CMK (cell line): ENCODE data around the gene ABCC9.

Source experiments
- DNase-seq: peaks from one replicate; pipeline ENCODE4 v3.0.0-alpha.2; 2010; ENCODE audit warnings: low read depth

ABCC9 gene

GRCh38 chr12:21940549-21941505 lies at the start of gene ABCC9:
TSS of gene ABCC9 (minus strand) at chr12:21941426. CDS start at chr12:21936674, 4,752 bp downstream.
- no peak for DNase-seq

GRCh38 chr12:21989819-21990412 lies 48.7 kb upstream of the ABCC9 start:
- DNase-seq, result no peak

DNA sequence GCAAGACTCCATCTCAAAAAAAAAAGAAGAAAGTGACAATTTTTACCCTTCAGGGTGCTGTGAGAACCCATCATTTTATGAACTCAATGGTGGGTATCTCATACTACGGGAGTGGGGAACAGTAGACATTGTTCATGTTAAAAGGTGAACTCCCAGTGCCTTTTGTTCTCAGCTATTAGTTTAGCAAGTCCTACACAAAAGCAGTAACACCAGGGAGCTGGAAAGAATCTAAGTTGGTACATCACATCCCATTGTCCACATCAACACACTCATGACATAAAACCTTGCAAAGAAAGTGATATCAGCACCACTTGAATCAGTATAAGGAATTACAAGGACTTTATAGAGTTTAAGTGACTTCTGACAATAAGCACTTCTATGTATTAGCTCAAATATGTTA lies 47.4 kb upstream of the ABCC9 start:
- DNase-seq, result no peak

- DNase-seq, result no peak
These were observed 46.5 kb upstream of the ABCC9 start for GRCh38 chr12:21987755-21988154.

DNA sequence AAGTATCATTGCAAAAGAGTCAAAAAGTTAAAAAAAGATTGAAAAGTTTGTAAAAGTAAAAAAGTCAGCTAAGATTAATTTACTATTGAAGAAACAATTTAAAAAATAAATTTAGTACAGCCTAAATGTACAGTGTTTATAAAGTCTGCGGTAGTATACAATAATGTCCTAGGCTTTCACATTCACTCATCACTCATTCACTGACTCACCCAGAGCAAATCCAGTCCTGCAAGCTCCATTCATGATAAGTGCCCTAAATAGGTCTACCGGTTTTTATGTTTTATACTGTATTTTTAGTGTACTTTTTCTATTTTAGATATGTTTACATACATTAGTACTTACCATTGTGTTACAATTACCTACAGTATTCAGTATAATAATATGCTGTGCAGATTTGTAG lies 43.9 kb upstream of the ABCC9 start:
- no peak for DNase-seq

- DNase-seq, result no peak
These were observed 43.1 kb upstream of the ABCC9 start for GRCh38 chr12:21984375-21984774.

GRCh38 chr12:21983095-21983494 lies 41.9 kb upstream of the ABCC9 start:
- no peak for DNase-seq

DNA sequence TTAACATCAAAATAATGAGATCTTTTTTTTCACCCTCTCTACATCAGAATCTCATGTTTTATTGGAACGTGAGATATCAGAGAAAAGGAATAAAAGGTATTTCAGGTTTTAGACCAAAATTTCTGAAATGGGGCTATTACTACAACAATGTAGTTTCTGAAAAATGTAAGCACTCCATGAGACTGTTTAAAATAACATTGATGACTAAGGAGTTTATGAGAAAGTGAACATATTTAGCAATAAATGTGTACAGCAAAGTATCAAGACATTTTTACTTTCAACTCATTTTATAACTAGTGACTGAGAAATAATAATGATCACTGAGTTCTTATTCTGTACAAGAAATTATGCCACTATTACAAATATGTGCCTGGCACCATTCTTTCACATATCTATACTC lies 39.3 kb upstream of the ABCC9 start:
- no peak for DNase-seq

- DNase-seq, result no peak
These were observed 34.1 kb upstream of the ABCC9 start for GRCh38 chr12:21975293-21975692.

DNA sequence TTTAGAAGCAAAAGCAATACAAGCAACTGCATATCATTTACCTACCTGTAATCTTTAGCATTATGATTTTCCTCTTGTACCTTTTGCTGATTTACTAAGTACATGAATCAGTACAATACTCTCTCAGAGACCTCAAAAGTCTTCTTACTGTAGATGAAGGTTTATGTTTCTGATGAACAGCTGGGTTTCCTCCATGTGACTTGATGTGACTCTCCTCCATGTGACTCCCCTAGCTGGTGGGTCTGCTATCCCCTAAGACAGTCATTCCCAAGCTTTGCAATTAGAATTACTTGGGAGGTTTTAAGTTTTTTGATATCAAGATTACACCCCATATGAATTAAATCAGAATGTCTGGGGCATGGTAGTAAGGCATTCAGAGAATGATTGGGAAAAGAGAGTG lies 32.0 kb upstream of the ABCC9 start:
- DNase-seq, result no peak

- no peak for DNase-seq
These were observed 30.8 kb upstream of the ABCC9 start for GRCh38 chr12:21972055-21972454.

DNA sequence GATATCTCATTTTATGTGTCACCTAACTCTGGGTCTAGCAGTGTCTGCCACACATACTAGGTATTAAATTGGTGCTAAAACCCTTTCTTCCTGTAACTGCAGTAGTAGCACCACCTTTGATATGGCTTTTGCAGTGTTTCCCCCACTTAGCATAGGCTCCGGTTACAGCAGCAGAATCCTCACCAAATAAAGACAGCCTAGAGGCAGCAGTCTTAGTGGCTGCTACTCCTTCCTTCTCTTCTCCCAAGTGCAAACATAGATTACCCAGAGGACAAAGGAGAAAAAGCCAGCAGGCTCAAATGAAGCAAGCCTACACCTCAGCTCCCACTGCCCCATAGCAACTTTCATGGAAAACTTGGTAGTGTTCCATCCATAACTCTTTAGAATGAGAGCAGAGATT lies 30.1 kb upstream of the ABCC9 start:
- no peak for DNase-seq

DNA sequence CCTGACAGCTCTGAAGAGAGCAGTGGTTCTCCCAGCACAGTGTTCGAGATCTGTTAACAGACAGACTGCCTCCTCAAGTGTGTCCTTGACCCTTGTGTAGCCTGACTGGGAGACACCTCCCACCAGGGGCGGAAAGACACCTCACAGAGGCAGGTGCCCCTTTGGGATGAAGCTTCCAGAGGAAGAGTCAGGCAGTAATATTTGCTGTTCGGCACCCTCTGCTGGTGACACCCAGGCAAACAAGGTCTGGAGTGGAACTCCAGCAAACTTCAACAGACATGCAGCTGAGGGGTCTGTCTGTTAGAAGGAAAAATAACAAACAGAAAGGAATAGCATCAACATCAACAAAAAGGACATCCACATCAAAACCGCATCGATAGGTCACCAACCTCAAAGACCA lies 21.6 kb upstream of the ABCC9 start:
- DNase-seq, result no peak

GRCh38 chr12:21962236-21962635 lies 21.0 kb upstream of the ABCC9 start:
- DNase-seq, result no peak

- DNase-seq, result no peak
These were observed 9.4 kb upstream of the ABCC9 start for GRCh38 chr12:21950649-21951048.

DNA sequence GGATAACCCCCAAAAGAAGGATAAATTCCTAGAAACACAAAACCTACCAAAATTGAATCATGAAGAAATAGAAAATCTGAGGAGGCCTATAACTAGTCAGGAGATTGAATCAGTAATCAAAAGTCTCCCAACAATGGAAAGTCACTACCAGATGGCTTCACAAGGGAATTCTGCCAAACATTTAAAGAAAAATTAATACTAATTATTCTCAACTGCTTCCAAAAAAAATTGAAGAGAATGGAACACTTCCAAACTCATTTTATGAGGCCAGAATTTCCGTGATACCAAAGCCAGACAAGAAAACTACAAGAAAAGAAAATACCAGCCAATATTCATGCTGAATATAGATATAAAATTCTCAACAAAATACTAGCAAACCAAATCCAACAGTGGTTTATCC lies 7.8 kb upstream of the ABCC9 start:
- DNase-seq, result no peak

DNA sequence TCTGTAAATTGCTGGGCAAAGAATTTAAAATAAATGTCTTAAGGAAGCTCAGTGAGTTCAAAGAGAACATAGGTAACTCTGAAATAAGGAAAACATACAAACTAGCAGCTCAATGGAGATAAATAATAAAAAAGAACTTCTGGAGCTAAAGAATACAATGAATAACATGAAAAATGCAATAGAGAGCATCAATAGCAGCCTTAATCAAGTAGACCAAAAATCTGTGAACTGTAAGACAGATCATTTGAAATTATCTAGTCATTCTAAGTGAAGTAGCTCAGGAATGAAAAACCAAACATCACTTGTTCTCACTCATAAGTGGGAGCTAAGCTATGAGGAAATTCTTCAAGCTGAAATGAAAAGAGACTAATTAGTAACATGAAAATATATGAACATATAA lies 5.8 kb upstream of the ABCC9 start:
- no peak for DNase-seq

DNA sequence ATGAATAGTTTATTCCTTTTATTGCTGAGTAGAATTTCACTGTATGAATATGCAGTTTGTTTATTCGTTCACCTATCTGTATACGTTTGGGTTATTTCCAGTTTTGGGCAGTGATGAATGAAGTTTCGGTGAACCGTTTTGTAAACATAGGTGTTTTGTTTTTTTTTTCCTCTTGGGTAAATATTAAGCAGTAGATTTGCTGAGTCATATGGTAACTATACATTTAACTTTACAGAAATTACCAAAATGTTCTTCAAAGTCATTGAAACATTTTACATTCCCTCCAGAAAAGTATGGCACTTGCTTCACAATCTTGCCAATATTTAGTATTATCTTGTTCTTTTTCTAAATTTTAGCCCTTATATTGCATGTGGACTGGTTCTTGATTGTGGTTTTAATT lies 3.8 kb upstream of the ABCC9 start:
- no peak for DNase-seq

DNA sequence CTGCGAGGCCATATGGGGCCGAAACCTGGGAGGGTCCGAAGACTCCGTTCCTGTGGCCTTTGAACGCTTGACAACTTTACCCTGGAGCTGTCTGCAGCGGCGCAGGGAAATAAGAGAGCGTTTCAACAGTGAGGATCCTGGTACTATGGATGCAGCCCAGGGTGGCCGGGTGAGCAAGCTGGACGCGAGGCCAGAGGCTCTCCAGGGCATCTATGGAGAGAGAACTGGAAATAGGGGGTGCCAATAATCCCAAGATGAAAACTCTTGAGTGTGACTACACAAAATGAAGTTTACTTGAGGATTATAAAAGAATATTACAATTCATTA lies 1.1 kb upstream of the ABCC9 start:
- DNase-seq, result no peak

GRCh38 chr12:21941506-21942376 lies 515 bp upstream of the ABCC9 start:
- no peak for DNase-seq

- no peak for DNase-seq
These were observed 1.8 kb downstream of the ABCC9 start for GRCh38 chr12:21939435-21939834.

DNA sequence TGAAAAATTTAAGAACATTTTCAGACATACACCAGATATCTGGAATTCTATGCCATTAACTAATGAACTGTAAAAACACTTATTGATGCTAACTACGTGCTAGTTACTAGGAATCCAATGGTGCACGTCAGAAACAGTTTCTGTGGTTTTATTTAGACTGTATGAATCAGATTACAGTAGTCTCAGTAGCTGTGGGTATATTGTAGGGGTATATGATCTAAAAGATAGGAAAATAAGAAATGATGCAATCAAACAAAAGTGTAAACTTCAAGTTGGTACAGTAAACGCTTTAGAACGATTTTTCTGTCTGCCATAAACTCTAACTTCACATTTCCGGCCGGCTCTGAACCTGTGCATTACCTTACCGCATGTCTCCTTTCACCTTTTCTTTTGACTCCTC lies 2.3 kb downstream of the ABCC9 start:
- DNase-seq, result no peak

DNA sequence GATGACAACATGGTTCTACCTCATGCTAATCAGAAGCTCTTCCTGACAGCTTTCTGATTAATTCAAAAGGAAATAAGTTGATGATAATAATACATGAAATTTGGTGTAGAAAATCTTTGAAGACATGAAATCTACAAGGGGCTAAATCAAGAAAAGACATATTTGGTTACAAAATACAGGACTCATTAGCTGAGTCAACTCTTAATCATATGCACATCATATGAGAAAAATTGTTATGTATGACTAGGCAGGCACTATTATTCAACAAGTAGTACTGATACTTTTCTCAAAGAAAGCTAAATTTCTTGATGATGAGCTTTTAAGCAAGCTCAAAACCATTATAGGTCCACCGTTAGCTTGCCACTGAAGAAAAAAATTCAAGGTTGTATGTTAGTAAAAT lies 7.1 kb downstream of the ABCC9 start:
- no peak for DNase-seq
